GM23338 (cell line): ENCODE data around the gene NAMPT. TPM values are rescaled to one million over a fixed set of nuclear protein-coding genes. Genes with fewer than 3 reads are reported as not detected.

Experiments
- ATAC-seq: fragments of 200-7000 bp; cut with Tn5 transposase; 3 replicates; pipeline ENCODE4 v1.9.1; 2020
- DNase-seq: peaks from one replicate; pipeline ENCODE4 v3.0.0-alpha.2; 2015; ENCODE audit warnings: low spot score
- H2AFZ ChIP-seq: fragments of 200-600 bp; sonication (generic); 2 replicates; pipeline ENCODE4 v1.8.0; 2016; ENCODE audit warnings: antibody characterized with exemption, mild to moderate bottlenecking, moderate library complexity
- H3F3A ChIP-seq: fragments of 200-600 bp; sonication (generic); replicated peaks from 2 replicates; pipeline ENCODE4 v1.8.0; 2017; ENCODE audit warnings: antibody characterized with exemption, mixed run types, low read depth
- H3K27ac ChIP-seq: fragments of 200-600 bp; sonication (generic); 2 replicates; pipeline ENCODE4 v1.6.1; 2016; ENCODE audit warnings: low read depth
- H3K27me3 ChIP-seq: fragments of 200-600 bp; sonication (generic); 2 replicates; pipeline ENCODE4 v1.8.0; 2016; ENCODE audit warnings: mild to moderate bottlenecking, mixed run types, moderate library complexity; ENCODE audit not compliant: insufficient read depth
- H3K36me3 ChIP-seq: fragments of 200-600 bp; sonication (generic); 2 replicates; pipeline ENCODE4 v1.8.0; 2016; ENCODE audit warnings: mild to moderate bottlenecking; ENCODE audit not compliant: insufficient read depth
- H3K4me1 ChIP-seq: fragments of 200-600 bp; sonication (generic); 2 replicates; pipeline ENCODE4 v1.8.0; 2016; ENCODE audit warnings: mild to moderate bottlenecking, moderate library complexity; ENCODE audit not compliant: insufficient read depth
- H3K4me2 ChIP-seq: fragments of 200-600 bp; sonication (generic); 2 replicates; pipeline ENCODE4 v1.7.1; 2017; ENCODE audit warnings: mixed run types
- H3K4me3 ChIP-seq: fragments of 200-600 bp; sonication (generic); 2 replicates; pipeline ENCODE4 v1.6.1; 2016; ENCODE audit warnings: mixed run types
- H3K79me2 ChIP-seq: fragments of 200-600 bp; sonication (generic); replicated peaks from 2 replicates; pipeline ENCODE4 v1.8.0; 2017; ENCODE audit warnings: mild to moderate bottlenecking; ENCODE audit not compliant: insufficient read depth
- H3K9me2 ChIP-seq: fragments of 200-600 bp; sonication (generic); 2 replicates; pipeline ENCODE4 v1.8.0; 2017; ENCODE audit not compliant: insufficient read depth
- H4K20me1 ChIP-seq: fragments of 200-600 bp; sonication (generic); replicated peaks from 2 replicates; pipeline ENCODE4 v1.8.0; 2017; ENCODE audit warnings: mild to moderate bottlenecking; ENCODE audit not compliant: insufficient read depth
- H3K27ac Mint-ChIP-seq: 2 replicates; pipeline ENCODE4 v1.8.0; 2020; ENCODE audit warnings: inconsistent platforms, mild to moderate bottlenecking, moderate library complexity, mixed read lengths
- H3K27me3 Mint-ChIP-seq: 3 replicates; pipeline ENCODE4 v1.8.0; 2022; ENCODE audit warnings: low read depth, mild to moderate bottlenecking, moderate library complexity, mixed read lengths, inconsistent platforms; ENCODE audit not compliant: insufficient read depth, poor library complexity
- H3K36me3 Mint-ChIP-seq: 3 replicates; pipeline ENCODE4 v1.8.0; 2021; ENCODE audit warnings: low read depth, mild to moderate bottlenecking, inconsistent platforms, moderate library complexity, mixed read lengths
- H3K4me1 Mint-ChIP-seq: 3 replicates; pipeline ENCODE4 v1.8.0; 2020; ENCODE audit warnings: mild to moderate bottlenecking, inconsistent platforms, mixed read lengths
- H3K4me3 Mint-ChIP-seq: 3 replicates; pipeline ENCODE4 v1.8.0; 2021; ENCODE audit warnings: moderate library complexity, mild to moderate bottlenecking, inconsistent platforms, mixed read lengths
- H3K9me3 Mint-ChIP-seq: 3 replicates; pipeline ENCODE4 v1.8.0; 2020; ENCODE audit warnings: moderate library complexity, mild to moderate bottlenecking, inconsistent platforms, mixed read lengths
- CREB1 ChIP-seq: fragments of 250-450 bp; sonication (Bioruptor Pico); IDR thresholded peaks from 2 replicates; pipeline ENCODE4 v1.5.0; 2020; ENCODE audit warnings: low read depth, mild to moderate bottlenecking, moderate library complexity
- CTCF ChIP-seq, 2 experiments: fragments of 200-600 bp in 1 of 2; sonication (generic) in 1 of 2; conservative IDR thresholded peaks; 2 replicates each; pipeline versions ENCODE4 v1.5.1 to v1.6.1; 2016 to 2017; ENCODE audit warnings: antibody characterized with exemption in 2 of 2, low read depth in 2 of 2, mild to moderate bottlenecking in 2 of 2, moderate library complexity in 1 of 2
- ETS1 ChIP-seq: IDR thresholded peaks from 2 replicates; pipeline ENCODE4 v1.6.1; 2016; ENCODE audit warnings: antibody characterized with exemption
- EZH2 ChIP-seq: fragments of 200-600 bp; sonication (generic); IDR thresholded peaks from one replicate; pipeline ENCODE4 v1.8.0; 2017; ENCODE audit warnings: antibody characterized with exemption, mild to moderate bottlenecking, low read depth; ENCODE audit not compliant: unreplicated experiment
- EZH2phosphoT487 ChIP-seq: fragments of 200-600 bp; sonication (generic); IDR thresholded peaks from one replicate; pipeline ENCODE4 v1.8.1; 2018; ENCODE audit warnings: antibody characterized with exemption; ENCODE audit not compliant: unreplicated experiment
- JUNB ChIP-seq: IDR thresholded peaks from one replicate; pipeline ENCODE4 v1.6.1; 2016; ENCODE audit warnings: antibody characterized with exemption; ENCODE audit not compliant: unreplicated experiment
- NANOG ChIP-seq: IDR thresholded peaks from 2 replicates; pipeline ENCODE4 v1.6.1; 2016; ENCODE audit warnings: antibody characterized with exemption, borderline replicate concordance
- POLR2AphosphoS5 ChIP-seq: IDR thresholded peaks from 2 replicates; pipeline ENCODE4 v1.6.1; 2016; ENCODE audit warnings: antibody characterized with exemption, low read depth
- STAT1 ChIP-seq: IDR thresholded peaks from one replicate; pipeline ENCODE4 v1.6.1; 2016; ENCODE audit warnings: antibody characterized with exemption; ENCODE audit not compliant: unreplicated experiment
- ZNF114 ChIP-seq: fragments of 250-450 bp; sonication (Bioruptor Pico); IDR thresholded peaks from 2 replicates; pipeline ENCODE4 v1.5.0; 2020; ENCODE audit warnings: mild to moderate bottlenecking, moderate library complexity
- ZNF331 ChIP-seq: fragments of 250-450 bp; sonication (Bioruptor Pico); IDR thresholded peaks from 2 replicates; pipeline ENCODE4 v1.5.0; 2020; ENCODE audit warnings: low read depth, mild to moderate bottlenecking, moderate library complexity
- long read RNA-seq: library from polyadenylated mRNA; unstranded; transcript quantifications from one replicate; pipeline ENCODE4 v2.0.0, GENCODE V29; 2020; ENCODE audit not compliant: unreplicated experiment
- polyA plus RNA-seq: library from polyadenylated mRNA; unstranded; fragments of >200 nt; fragmentation: Nextera tagmentation; extraction: Ambion mirVana; gene quantifications from 2 replicates; pipeline ENCODE4 v1.2.1, GENCODE V29; 2016
- total RNA-seq: library from RNA; depleted of rRNA; stranded (reverse); fragments of >200 nt; shearing (Covaris generic); gene quantifications from 2 replicates; pipeline ENCODE4 v1.2.3, GENCODE V29; 2014; rRNA removed
- TF ChIP-seq, protein P1 (sequence below): fragments of 250-450 bp; sonication (Bioruptor Pico); IDR thresholded peaks from 2 replicates; pipeline ENCODE4 v1.5.0; 2020; ENCODE audit warnings: mild to moderate bottlenecking, moderate library complexity
- TF ChIP-seq, protein P2 (sequence below): IDR thresholded peaks from one replicate; pipeline ENCODE4 v1.6.1; 2018; ENCODE audit warnings: antibody characterized with exemption; ENCODE audit not compliant: unreplicated experiment

The NAMPT gene
- total RNA-seq (73.9 and 98.1 TPM in 2 replicates), polyA plus RNA-seq (34.3 and 37.9 TPM in 2 replicates)
- long read RNA-seq, full-length matches to known transcripts: 31 of 39 reads
- long read RNA-seq, partial matches to known transcripts: 0 of 39 reads
- long read RNA-seq, other reads (novel, unspliced or antisense): 8 of 39 reads

DNA sequence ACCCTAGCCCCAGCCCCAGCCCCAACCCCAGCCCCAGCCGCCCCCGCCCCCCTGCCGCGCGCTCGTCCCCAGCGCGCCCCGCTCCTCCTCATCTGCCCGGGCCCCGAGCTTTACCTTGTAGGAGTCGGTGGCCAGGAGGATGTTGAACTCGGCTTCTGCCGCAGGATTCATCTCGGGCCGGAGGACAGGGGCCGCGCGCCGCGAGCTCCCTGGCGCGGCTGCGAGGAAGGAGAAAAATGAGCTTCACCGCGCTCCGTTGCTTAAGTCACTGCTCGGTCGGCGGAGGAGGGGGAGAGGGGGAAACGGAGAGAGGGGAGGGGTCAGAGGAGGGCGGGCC lies at the start of gene NAMPT:
Gene NAMPT, minus strand, starts transcription at position 270 of the 337 bp plus-strand sequence. Its CDS starts 99 bp downstream, at position 171.
- H3K4me3 Mint-ChIP-seq: peak within 1 kb of the TSS; percentile 90
- ATAC-seq (no peak), DNase-seq (no peak)
- peaks cover 31% of the 10 kb centered on the region for H4K20me1 ChIP-seq
- peaks cover 4% of the 10 kb centered on the region for H3F3A ChIP-seq
- H3K36me3 Mint-ChIP-seq: no peaks in the 10 kb centered on the region
- peak within 1 kb of the TSS; percentile 94 for H2AFZ ChIP-seq
- peak within 1 kb of the TSS; percentile 86 for H3K4me2 ChIP-seq
- peaks cover 44% of the 10 kb centered on the region for H3K79me2 ChIP-seq
- H3K27me3 ChIP-seq: no peaks in the 10 kb centered on the region
- no peaks in the 10 kb centered on the region for H3K36me3 ChIP-seq
- H3K27ac ChIP-seq: peak within 1 kb of the TSS; percentile 100
- TF ChIP-seq POLR2AphosphoS5 (no peak), ZNF114 (no peak), EZH2phosphoT487 (no peak), ETS1 (no peak), ZNF331 (CRISPR knock-in tag) (no peak), CTCF (conservative IDR thresholded peaks at IDR 0.05; ENCODE audit: low read depth in 2 of 2) (no peak), CREB1 (CRISPR knock-in tag) (no peak), EZH2 (no peak), NANOG (no peak), STAT1 (no peak), JUNB (no peak)
- TF ChIP-seq, protein P1, sequence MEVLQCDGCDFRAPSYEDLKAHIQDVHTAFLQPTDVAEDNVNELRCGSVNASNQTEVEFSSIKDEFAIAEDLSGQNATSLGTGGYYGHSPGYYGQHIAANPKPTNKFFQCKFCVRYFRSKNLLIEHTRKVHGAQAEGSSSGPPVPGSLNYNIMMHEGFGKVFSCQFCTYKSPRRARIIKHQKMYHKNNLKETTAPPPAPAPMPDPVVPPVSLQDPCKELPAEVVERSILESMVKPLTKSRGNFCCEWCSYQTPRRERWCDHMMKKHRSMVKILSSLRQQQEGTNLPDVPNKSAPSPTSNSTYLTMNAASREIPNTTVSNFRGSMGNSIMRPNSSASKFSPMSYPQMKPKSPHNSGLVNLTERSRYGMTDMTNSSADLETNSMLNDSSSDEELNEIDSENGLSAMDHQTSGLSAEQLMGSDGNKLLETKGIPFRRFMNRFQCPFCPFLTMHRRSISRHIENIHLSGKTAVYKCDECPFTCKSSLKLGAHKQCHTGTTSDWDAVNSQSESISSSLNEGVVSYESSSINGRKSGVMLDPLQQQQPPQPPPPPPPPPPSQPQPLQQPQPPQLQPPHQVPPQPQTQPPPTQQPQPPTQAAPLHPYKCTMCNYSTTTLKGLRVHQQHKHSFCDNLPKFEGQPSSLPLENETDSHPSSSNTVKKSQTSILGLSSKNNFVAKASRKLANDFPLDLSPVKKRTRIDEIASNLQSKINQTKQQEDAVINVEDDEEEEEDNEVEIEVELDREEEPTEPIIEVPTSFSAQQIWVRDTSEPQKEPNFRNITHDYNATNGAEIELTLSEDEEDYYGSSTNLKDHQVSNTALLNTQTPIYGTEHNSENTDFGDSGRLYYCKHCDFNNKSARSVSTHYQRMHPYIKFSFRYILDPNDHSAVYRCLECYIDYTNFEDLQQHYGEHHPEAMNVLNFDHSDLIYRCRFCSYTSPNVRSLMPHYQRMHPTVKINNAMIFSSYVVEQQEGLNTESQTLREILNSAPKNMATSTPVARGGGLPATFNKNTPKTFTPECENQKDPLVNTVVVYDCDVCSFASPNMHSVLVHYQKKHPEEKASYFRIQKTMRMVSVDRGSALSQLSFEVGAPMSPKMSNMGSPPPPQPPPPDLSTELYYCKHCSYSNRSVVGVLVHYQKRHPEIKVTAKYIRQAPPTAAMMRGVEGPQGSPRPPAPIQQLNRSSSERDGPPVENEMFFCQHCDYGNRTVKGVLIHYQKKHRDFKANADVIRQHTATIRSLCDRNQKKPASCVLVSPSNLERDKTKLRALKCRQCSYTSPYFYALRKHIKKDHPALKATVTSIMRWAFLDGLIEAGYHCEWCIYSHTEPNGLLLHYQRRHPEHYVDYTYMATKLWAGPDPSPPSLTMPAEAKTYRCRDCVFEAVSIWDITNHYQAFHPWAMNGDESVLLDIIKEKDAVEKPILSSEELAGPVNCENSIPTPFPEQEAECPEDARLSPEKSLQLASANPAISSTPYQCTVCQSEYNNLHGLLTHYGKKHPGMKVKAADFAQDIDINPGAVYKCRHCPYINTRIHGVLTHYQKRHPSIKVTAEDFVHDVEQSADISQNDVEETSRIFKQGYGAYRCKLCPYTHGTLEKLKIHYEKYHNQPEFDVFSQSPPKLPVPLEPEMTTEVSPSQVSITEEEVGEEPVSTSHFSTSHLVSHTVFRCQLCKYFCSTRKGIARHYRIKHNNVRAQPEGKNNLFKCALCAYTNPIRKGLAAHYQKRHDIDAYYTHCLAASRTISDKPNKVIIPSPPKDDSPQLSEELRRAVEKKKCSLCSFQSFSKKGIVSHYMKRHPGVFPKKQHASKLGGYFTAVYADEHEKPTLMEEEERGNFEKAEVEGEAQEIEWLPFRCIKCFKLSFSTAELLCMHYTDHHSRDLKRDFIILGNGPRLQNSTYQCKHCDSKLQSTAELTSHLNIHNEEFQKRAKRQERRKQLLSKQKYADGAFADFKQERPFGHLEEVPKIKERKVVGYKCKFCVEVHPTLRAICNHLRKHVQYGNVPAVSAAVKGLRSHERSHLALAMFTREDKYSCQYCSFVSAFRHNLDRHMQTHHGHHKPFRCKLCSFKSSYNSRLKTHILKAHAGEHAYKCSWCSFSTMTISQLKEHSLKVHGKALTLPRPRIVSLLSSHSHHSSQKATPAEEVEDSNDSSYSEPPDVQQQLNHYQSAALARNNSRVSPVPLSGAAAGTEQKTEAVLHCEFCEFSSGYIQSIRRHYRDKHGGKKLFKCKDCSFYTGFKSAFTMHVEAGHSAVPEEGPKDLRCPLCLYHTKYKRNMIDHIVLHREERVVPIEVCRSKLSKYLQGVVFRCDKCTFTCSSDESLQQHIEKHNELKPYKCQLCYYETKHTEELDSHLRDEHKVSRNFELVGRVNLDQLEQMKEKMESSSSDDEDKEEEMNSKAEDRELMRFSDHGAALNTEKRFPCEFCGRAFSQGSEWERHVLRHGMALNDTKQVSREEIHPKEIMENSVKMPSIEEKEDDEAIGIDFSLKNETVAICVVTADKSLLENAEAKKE (CRISPR knock-in tag): no peak
- TF ChIP-seq, protein P2, sequence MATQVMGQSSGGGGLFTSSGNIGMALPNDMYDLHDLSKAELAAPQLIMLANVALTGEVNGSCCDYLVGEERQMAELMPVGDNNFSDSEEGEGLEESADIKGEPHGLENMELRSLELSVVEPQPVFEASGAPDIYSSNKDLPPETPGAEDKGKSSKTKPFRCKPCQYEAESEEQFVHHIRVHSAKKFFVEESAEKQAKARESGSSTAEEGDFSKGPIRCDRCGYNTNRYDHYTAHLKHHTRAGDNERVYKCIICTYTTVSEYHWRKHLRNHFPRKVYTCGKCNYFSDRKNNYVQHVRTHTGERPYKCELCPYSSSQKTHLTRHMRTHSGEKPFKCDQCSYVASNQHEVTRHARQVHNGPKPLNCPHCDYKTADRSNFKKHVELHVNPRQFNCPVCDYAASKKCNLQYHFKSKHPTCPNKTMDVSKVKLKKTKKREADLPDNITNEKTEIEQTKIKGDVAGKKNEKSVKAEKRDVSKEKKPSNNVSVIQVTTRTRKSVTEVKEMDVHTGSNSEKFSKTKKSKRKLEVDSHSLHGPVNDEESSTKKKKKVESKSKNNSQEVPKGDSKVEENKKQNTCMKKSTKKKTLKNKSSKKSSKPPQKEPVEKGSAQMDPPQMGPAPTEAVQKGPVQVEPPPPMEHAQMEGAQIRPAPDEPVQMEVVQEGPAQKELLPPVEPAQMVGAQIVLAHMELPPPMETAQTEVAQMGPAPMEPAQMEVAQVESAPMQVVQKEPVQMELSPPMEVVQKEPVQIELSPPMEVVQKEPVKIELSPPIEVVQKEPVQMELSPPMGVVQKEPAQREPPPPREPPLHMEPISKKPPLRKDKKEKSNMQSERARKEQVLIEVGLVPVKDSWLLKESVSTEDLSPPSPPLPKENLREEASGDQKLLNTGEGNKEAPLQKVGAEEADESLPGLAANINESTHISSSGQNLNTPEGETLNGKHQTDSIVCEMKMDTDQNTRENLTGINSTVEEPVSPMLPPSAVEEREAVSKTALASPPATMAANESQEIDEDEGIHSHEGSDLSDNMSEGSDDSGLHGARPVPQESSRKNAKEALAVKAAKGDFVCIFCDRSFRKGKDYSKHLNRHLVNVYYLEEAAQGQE: no peak
- H3K4me1 Mint-ChIP-seq: peaks cover 26% of the 10 kb centered on the region
- H3K4me3 ChIP-seq: peak within 1 kb of the TSS; percentile 79
- peaks cover 5% of the 10 kb centered on the region for H3K27me3 Mint-ChIP-seq
- H3K27ac Mint-ChIP-seq: peak within 1 kb of the TSS; percentile 97
- peaks cover 30% of the 10 kb centered on the region for H3K4me1 ChIP-seq
- no peaks in the 10 kb centered on the region for H3K9me3 Mint-ChIP-seq
- H3K9me2 ChIP-seq: no peaks in the 10 kb centered on the region
